ENCODE measurements around the gene COQ4.
A peak's percentile ranks its signal among the peaks of the same experiment; 100 is the strongest.

The COQ4 gene

DNA sequence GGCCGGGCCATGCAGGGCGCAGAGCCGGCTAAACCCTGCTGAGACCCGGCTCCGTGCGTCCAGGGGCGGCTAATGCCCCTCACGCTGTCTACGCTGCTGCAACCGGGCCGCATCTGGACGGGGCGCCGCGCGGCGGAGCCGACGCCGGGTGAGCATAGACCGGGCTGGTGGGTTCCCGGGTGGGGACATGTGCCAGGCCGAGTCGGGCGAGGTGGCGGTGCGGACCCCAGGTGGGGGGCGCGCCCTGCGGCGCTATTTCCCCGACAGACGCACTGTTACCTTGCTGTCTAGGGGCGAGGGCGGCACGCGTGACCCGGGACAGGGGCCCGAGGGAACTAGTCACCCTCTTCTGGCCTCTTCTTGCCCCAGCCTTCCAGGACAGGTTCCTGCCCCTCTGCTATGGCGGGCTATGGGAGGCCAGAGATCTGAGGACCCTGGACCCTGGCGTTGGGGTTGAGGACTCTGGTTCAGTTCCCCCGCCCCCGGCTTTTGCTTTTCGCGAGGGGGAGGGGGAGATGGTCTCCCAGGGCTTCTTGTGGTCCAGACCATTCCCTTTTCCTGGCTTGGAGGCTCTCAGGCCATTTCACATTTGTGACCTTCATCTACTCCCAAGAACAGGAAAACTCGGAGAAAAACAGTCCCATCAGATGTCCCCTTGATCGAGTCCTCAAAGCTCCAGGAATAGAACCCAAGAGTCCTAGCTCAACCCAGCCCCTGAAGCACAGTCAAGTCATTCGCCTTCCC lies 18.2 kb downstream of the COQ4 start:
- DNase-seq (ENCODE audit: low read depth, low spot score), result peak; percentile 28

DNA sequence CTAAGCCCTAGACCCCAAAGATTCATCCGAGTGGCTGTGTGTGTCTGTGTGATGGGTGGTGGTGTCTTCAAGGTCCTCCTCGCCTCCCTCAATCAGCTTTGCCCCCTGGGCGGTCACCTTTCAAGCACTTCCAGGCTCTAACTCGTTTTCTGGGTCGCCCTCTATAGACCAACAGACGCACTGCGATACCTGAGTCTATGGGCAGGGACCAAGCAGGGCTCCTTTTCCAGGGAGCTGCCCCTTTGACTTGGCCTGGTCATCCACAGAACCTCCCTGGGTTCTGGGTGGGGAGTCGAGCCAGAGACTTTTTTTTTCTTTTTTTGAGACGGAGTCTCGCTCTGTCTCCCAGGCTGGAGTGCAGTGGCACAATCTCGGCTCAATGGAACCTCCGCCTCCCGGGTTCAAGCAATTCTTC lies 18.8 kb downstream of the COQ4 start:
- peak; percentile 77 for DNase-seq (ENCODE audit: low read depth, low spot score)

DNA sequence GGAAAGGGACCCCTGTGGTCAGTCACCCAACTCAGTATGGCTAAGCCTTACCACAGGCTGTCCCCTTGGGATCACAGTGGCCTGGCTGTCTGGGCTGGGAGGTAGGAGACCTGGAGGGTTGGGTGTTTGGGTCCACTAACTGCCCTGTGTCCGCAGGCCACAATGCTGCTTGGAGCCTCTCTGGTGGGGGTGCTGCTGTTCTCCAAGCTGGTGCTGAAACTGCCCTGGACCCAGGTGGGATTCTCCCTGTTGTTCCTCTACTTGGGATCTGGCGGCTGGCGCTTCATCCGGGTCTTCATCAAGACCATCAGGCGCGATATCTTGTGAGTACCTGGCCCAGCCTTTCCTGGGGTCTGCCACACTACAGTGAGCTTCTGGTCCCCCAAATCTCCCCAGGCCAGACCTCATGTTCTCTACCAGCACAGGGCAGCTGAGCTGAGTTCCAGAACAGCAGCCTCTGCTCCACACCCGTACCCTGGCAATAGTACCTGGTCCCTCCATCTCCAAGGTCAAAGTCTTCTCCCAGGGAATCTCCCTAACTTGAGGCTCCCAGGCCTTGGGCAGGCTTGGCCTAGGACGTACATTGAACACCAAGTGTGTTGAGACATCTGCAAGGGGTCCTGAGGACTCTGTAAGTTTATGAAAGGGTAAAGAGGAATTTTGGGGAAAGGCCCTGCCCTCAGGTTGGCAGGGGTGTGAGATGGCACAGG lies 20.5 kb downstream of the COQ4 start:
- DNase-seq (ENCODE audit: low read depth, low spot score), result no peak

DNA sequence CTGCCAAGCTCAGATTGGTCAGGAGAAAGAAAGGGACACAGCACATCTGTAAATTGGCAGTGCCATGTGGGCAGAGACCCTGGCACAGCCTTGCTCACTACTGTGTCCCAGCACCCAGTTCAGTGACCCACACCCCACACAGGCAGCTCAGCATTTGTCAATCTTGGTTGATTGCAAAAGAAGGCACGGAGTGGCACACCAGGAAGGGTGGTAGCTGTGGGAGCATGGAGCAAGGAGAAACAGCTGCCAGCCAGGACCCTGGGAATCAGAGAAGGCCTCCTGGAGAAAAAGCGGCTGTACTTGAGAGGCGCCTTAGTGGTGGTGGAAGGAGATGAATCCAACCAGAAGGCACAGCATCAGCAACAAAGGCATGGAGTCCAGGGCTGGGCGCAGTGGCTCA lies 21.2 kb downstream of the COQ4 start:
- DNase-seq (ENCODE audit: low read depth, low spot score), result no peak

DNA sequence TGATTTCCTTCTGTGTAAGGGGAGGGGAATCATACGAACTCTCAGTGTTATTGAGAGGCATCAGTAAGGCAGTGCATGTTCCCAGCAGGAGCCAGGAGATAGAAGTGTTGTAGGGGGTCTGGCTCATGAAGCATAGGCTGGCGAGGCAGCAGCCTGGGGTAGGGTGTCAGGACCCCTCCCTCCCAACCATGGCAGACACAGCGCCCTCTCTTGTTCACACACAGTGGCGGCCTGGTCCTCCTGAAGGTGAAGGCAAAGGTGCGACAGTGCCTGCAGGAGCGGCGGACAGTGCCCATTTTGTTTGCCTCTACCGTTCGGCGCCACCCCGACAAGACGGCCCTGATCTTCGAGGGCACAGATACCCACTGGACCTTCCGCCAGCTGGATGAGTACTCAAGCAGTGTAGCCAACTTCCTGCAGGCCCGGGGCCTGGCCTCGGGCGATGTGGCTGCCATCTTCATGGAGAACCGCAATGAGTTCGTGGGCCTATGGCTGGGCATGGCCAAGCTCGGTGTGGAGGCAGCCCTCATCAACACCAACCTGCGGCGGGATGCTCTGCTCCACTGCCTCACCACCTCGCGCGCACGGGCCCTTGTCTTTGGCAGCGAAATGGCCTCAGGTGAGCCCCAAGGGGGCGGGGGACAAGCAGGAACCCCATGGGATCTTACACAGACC lies 22.4 kb downstream of the COQ4 start:
- DNase-seq (ENCODE audit: low read depth, low spot score), result no peak

DNA sequence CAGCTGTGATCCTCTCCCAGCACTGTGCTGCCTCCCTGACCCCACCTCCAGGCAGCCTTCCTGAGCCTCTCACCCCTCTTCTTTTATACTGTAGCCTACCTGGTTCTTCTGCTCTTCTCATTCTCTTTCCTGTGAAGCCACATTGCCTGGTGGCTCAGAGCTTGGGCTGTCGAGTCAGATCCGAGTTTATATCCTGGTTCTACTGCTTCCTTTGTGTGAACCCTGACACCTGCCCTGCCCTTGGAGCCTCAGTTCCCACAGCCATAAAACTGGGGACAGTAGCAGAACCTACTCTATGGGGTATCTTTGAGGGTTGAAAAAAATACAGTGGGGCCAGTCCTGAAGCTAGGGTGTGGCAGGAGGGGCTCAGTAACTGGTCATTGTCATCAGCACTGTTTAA lies 26.5 kb downstream of the COQ4 start:
- DNase-seq (ENCODE audit: low read depth, low spot score), result no peak

DNA sequence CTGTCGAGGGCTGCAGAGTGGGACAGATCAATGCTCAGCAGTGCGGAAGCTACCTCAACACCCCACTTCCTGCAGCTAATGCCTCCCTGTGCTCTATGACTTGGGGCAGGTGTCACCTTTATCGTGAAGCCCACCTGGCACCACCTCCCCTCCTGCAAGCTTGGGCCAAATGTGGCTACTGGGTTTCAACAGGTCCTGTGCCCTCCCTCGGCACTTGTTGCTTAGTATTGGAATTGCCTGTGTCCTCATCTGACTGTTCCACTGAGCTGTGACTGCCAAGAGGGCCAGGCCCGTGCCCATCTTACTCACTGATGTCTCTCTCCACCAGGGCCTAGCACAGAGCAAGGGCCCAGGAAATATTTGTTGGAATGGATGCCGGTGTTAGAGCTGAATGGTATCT lies 27.1 kb downstream of the COQ4 start:
- DNase-seq (ENCODE audit: low read depth, low spot score), result no peak

DNA sequence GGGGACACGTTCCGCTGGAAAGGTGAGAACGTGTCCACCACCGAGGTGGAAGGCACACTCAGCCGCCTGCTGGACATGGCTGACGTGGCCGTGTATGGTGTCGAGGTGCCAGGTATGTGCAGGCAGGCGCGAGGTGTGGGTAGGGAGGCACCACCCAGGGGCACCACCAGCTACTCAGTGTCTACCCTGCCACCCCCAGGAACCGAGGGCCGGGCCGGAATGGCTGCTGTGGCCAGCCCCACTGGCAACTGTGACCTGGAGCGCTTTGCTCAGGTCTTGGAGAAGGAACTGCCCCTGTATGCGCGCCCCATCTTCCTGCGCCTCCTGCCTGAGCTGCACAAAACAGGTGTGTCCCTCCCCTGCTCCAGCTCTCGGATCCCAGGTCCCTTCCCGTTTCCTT lies 32.8 kb downstream of the COQ4 start:
- no peak for DNase-seq (ENCODE audit: low read depth, low spot score)

DNA sequence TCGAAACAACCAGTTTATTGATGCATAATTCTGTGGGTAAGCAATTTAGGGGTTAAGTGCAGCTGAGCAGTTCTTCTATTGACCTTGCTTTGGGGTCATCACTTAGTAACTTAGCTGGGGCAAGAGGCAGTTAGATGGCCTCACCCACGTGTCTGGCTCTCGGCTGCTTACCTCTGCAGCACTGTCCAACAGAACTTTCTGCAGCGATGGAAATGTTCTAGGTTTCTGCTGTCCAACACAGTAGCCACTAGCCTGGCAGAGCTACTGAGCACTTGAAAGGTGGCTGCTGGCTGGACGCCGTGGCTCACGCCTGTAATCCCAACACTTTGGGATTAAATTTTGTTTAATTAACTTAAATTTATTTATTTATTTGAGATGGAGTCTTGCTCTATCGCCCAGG lies 35.5 kb downstream of the COQ4 start:
- no peak for DNase-seq (ENCODE audit: low read depth, low spot score)

DNA sequence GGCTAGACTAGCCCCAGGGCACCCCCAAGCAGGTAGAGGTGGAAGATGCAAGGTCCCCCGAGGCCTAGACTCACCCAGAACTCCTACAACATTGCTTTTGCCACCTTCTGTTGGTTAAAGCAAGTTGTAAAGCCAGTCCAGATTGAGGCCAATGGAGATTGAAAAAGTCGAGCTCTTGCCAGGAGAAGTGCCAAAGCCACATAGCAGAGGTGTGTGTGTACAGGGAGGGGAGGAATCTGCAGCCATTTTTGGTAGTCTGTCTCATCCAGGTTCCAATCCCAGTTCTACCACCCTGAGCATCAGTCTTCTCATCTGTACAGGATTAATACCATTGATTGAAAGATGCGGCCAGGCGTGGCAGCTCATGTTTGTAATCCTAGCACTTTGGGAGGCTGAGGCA lies 36.2 kb downstream of the COQ4 start:
- DNase-seq (ENCODE audit: low read depth, low spot score), result no peak

DNA sequence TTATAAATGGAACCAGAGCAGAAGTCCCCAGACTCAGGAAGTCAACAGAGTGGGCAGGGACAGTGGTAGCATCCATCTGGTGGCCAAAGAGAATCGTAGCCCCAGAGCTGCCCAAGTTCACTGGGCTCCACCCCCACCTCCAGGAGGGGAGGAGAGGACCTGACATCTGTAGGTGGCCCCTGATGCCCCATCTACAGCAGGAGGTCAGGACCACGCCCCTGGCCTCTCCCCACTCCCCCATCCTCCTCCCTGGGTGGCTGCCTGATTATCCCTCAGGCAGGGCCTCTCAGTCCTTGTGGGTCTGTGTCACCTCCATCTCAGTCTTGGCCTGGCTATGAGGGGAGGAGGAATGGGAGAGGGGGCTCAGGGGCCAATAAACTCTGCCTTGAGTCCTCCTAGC lies 38.2 kb downstream of the COQ4 start:
- no peak for DNase-seq (ENCODE audit: low read depth, low spot score)

DNA sequence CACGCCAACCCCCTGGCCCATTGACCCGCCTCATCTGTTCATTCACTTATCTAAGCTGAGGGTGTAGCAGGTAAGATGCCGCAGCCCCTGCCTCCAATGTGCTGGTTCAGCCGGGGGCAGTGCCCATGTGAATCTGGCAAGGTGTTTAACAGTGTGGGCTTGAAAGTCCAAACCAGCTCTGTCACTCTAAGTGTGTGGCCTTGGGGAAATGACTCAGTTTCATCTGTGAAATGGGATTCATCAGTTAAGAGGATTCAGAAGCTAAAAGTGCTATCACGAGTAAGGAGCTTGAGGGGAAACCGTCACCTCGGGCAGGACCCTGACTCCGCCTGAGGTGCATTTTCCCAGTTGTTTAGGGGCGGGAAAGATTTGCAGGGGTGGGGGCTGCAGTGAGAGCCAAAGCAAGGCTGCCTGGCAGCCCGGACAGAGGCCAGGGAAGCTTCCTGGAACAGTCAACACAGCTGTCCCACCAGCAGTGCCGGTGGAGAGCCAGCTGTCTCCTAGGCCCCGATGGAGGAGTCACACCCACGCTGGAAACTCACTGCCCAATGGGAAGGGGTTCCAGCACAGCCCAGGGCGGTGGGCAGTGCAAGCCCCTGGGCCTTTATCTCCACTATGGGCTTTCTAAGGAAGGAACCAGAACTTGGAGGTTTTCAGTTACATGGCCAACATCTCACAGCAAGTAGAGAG lies 38.8 kb downstream of the COQ4 start:
- DNase-seq (ENCODE audit: low read depth, low spot score), result no peak

DNA sequence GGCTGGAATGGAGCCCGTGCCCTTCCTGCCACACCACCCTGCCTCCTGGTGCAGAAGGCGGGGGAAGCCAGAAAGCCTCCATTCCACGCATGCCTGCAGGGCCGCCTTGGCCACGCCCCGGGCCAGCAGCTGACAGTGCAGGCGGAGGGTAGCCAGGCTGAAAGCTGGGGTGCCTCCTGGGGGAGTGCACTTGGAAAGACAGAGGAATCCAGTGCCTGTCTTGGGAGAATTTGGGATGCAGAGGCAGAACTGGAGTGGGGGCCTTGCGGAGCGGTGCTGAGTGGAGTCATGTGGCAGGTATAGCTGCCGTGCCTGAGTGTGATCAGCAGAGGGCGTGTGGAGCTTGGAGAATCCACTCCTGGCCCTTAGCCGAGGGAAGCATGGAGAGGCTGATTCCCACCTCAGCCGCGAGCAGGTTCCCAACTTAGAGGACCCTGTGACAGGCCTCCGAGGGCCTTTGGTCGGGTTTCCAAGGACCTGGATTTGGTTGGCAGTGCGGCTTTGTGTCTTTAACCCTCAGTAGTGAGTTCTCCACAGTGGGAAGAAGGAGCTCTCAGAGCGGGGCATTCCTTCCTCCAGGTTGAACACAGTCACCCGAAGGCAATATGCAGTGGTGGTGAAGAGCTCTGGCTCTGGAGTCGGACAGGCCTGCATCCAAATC lies 39.5 kb downstream of the COQ4 start:
- peak; percentile 93 for DNase-seq (ENCODE audit: low read depth, low spot score)

DNA sequence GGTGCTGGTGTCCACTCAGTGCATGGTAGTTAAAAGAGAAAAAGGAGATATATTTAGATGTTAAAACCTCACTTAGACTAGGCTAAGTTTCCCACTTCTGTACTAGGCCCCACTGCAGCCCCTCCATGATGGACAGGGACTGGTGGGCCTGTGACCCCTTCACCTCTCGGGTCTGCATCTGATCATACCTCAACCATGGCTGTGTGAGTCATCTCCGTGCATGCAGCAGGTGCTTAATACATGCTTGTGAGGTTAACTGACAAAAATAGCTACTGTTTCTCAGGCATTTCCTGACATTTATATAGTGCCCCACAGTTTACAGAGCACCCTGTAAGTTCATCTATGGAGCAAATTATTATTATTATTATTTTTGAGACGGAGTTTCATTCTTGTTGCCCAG lies 40.1 kb downstream of the COQ4 start:
- DNase-seq (ENCODE audit: low read depth, low spot score), result no peak

DNA sequence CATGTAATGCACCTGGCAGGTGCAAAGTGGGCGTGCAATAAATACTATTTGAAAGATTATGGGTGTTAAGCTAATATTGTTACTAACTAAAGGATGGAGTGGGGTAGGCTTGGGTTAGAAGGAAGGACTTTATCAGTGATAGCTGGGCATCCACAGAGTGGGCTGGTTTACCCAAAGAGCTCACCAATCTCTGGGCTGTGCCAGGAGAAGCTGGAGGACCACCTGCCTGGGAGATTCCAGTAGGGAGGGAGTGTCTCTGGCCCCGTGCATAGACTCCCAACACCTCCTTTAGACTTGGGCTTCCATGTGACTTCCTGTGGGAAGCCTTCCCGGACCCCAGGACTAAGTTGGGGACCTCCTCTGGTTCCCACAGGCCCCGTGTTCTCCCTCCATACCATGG lies 42.9 kb downstream of the COQ4 start:
- DNase-seq (ENCODE audit: low read depth, low spot score), result no peak

DNA sequence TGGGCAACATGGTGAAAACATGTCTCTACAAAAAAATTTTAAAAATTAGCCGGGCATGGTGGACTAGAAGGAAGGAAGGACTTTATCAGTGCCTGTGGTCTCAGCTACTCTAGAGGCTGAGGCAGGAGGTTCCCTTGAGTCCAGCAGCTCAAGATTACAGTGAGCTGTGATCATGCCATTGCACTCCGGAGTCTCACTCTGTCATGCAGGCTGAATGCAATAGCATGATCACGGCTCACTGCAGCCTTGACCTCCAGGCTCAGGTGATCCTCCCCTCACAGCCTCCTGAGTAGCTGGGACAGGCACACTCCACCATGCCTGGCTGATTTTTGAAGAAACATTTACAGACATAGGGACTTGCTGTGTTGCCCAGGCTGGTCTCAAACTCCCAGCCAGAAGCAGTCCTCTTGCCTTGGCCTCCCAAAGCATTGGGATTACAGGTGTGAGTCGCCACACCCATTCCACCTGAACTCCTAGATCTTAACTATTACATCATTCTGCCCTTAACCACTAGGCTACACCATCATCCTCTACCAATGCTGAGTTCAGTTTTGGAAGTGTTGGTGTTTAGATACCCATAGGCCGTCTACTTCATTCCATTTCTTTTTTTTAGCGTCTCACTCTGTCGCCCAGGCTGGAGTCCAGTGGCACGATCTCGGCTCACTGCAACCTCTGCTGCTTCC lies 46.5 kb downstream of the COQ4 start:
- no peak for DNase-seq (ENCODE audit: low read depth, low spot score)

DNA sequence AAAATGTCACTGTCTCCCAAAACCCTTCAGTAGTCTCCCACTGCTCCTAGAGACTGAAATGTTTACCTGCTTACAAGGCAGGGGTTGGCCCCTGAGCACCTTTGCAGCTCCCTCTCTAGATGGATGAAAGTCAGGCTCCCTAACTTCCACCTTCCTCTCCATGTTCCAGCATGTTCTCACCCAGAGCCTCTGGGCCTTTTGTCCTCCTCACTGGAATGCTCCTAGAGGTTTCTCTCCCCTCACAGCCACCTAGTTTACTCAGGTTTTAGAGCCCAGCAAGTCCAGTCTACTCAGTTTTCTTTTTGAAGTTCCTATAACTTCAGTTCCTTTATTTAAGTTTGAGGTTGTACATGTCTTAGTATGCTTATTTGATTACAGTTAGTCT lies 47.7 kb downstream of the COQ4 start:
- no peak for DNase-seq (ENCODE audit: low read depth, low spot score)

DNA sequence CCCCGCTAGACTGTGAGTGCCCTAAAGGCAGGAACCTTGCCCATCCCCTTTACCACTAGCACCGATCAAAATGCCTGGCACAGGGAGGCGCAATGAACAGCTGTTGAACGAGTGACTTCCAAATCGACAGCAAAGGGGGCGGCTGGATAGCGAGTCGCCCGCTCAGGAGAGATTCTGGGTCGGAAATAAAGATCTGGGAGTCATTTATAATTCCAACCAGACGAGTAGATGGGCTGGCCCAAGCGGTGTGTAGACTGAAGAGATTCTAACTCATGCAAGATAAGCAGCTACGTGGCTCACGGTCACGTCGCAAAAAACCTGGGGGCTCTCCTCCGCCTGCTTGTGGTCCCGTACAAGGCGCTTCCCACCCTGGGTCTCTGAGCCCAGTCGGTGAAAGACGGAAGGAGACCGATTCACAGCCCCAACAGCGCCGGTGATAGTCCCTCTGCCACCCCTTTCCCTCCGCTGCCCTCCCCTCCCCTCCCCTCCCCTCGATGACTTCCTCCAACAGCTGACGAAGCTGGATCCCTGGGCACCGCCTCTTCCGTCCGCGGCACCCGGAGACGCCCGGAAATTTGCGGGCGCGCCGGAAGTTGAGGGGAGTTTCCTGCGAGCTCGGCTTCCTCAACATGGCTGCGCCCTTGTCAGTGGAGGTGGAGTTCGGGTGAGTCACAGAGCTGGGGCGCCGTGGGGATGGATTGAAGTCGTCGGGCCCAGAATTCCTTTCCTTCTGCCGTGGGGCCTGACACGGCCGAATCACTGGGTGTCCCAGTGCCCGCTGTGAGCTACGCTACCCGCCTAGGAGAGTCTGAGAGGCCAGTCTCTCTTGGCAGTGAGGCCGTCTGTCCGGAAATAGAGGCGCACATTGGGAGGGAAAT lies 48.4 kb downstream of the COQ4 start, which contains the start of gene URM1:
TSS of gene URM1 (plus strand) at position 623 of the 878 bp plus-strand sequence. CDS start at position 630, 7 bp downstream.
- peak; percentile 99 for DNase-seq (ENCODE audit: low read depth, low spot score)

DNA sequence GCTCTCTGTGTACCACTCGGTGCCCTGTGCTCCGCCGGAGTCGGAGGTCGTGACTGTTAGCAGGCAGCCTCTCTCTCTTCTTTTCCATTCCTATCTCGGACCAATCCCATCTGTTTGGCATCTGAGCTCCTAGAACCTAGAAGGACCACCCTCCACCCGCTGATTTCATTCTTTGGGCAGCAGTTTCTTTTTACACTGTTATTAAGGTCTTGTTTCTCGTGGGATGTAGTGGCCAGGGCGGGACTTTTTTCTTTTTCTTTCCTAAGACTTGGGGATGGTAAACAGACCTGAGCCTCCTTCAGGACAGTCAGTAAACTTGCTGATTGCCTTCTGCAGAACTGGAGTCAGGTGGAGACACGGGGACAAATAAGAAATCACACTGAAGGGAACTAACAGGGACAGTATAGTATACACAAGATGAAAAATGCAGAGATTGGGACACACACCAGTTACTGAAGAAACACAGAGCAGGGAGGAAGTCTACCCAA lies 49.0 kb downstream of the COQ4 start:
- DNase-seq (ENCODE audit: low read depth, low spot score), result peak; percentile 25

DNA sequence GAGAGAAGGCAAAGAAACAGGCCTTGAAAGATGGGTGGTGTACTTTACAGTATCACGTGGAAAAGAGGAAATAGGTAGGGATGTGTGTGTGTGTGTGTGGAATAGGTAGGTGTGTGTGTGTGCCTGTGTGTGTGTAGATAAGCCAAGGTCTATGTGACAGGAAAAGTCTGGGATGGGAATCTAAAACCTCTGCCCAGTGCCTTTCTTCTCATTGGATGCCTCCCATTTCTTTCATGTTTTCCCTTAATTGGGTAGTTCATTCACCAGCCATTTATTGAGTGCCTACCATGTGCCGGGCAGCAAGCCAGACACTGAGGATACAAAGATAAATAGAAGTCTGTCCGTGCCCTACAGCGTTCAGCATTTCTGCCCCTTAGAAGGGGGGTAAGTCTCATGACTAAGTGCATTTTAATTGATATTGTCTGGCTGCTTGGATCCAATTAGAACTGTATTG lies 49.6 kb downstream of the COQ4 start:
- peak; percentile 50 for DNase-seq (ENCODE audit: low read depth, low spot score)
